Activated naive CD4-positive, alpha-beta T cell treated with anti-CD3 and anti-CD28 coated beads, Interleukin-2, amount 50 U/mL, for 24 hours (primary cell): ENCODE results near the gene SLC22A13.
A peak's percentile ranks its signal among the peaks of the same experiment; 100 is the strongest.

ENCODE experiments used
- H3K27ac Mint-ChIP-seq: one replicate; pipeline ENCODE4 v1.8.0; 2021; ENCODE audit warnings: mild to moderate bottlenecking, mixed read lengths
- H3K27me3 Mint-ChIP-seq: one replicate; pipeline ENCODE4 v1.8.0; 2021; ENCODE audit warnings: mixed read lengths
- H3K36me3 Mint-ChIP-seq: one replicate; pipeline ENCODE4 v1.8.0; 2021; ENCODE audit warnings: mixed read lengths
- H3K4me1 Mint-ChIP-seq: one replicate; pipeline ENCODE4 v1.8.0; 2021; ENCODE audit warnings: mixed read lengths
- H3K4me3 Mint-ChIP-seq: one replicate; pipeline ENCODE4 v1.8.0; 2021; ENCODE audit warnings: mild to moderate bottlenecking, mixed read lengths
- H3K9me3 Mint-ChIP-seq: one replicate; pipeline ENCODE4 v1.8.0; 2021; ENCODE audit warnings: mixed read lengths

The SLC22A13 gene

GRCh38 chr3:38251197-38251596 lies 14.4 kb upstream of the SLC22A13 start:
- Mint-ChIP-seq H3K27me3 (no peaks in the 10 kb centered on the region), H3K27ac (no peak overlapping the region), H3K9me3 (no peaks in the 10 kb centered on the region), H3K4me3 (no peak overlapping the region), H3K4me1 (peaks cover 11% of the 10 kb centered on the region), H3K36me3 (peaks cover 19% of the 10 kb centered on the region)

- Mint-ChIP-seq H3K9me3 (no peaks in the 10 kb centered on the region), H3K4me3 (no peak overlapping the region), H3K27ac (no peak overlapping the region), H3K4me1 (peaks cover 10% of the 10 kb centered on the region), H3K36me3 (peaks cover 15% of the 10 kb centered on the region), H3K27me3 (no peaks in the 10 kb centered on the region)
These were observed 11.9 kb upstream of the SLC22A13 start for GRCh38 chr3:38253704-38254103.

- no peak overlapping the region for H3K27ac Mint-ChIP-seq
- no peaks in the 10 kb centered on the region for H3K9me3 Mint-ChIP-seq
- no peak overlapping the region for H3K4me3 Mint-ChIP-seq
- H3K27me3 Mint-ChIP-seq = no peaks in the 10 kb centered on the region
- H3K36me3 Mint-ChIP-seq = peaks cover 12% of the 10 kb centered on the region
- peaks cover 18% of the 10 kb centered on the region for H3K4me1 Mint-ChIP-seq
These were observed 10.7 kb upstream of the SLC22A13 start for GRCh38 chr3:38254872-38255271.

- Mint-ChIP-seq H3K4me3 (no peak overlapping the region), H3K27ac (no peak overlapping the region), H3K9me3 (no peaks in the 10 kb centered on the region), H3K4me1 (peaks cover 18% of the 10 kb centered on the region), H3K36me3 (peaks cover 15% of the 10 kb centered on the region), H3K27me3 (no peaks in the 10 kb centered on the region)
These were observed 10.0 kb upstream of the SLC22A13 start for GRCh38 chr3:38255627-38256026.

- Mint-ChIP-seq H3K27ac (peak overlapping the region; percentile 14), H3K9me3 (no peaks in the 10 kb centered on the region), H3K27me3 (no peaks in the 10 kb centered on the region), H3K4me1 (peaks cover 18% of the 10 kb centered on the region), H3K4me3 (no peak overlapping the region), H3K36me3 (peaks cover 18% of the 10 kb centered on the region)
These were observed 8.0 kb upstream of the SLC22A13 start for GRCh38 chr3:38257583-38257982.

- H3K4me1 Mint-ChIP-seq = peaks cover 20% of the 10 kb centered on the region
- H3K36me3 Mint-ChIP-seq = peaks cover 12% of the 10 kb centered on the region
These were observed 5.1 kb upstream of the SLC22A13 start for GRCh38 chr3:38260474-38260873.

GRCh38 chr3:38264353-38264771 lies 1.2 kb upstream of the SLC22A13 start:
- Mint-ChIP-seq H3K4me1 (peaks cover 25% of the 10 kb centered on the region), H3K36me3 (peaks cover 7% of the 10 kb centered on the region), H3K9me3 (no peaks in the 10 kb centered on the region), H3K4me3 (no peak overlapping the region), H3K27ac (no peak overlapping the region), H3K27me3 (no peaks in the 10 kb centered on the region)

More at GRCh38 chr3:38260474-38260873, 5.1 kb upstream of the SLC22A13 start:
- no peaks in the 10 kb centered on the region for H3K9me3 Mint-ChIP-seq
- H3K4me3 Mint-ChIP-seq = no peak overlapping the region
- H3K27ac Mint-ChIP-seq = no peak overlapping the region
- no peaks in the 10 kb centered on the region for H3K27me3 Mint-ChIP-seq

GRCh38 chr3:38264779-38265178 lies 833 bp upstream of the SLC22A13 start:
- peaks cover 7% of the 10 kb centered on the region for H3K36me3 Mint-ChIP-seq
- no peaks in the 10 kb centered on the region for H3K27me3 Mint-ChIP-seq
- H3K27ac Mint-ChIP-seq = no peak overlapping the region
- no peaks in the 10 kb centered on the region for H3K9me3 Mint-ChIP-seq
- H3K4me3 Mint-ChIP-seq = no peak overlapping the region
- peaks cover 21% of the 10 kb centered on the region for H3K4me1 Mint-ChIP-seq

- Mint-ChIP-seq H3K36me3 (peaks cover 4% of the 10 kb centered on the region), H3K27ac (no peak overlapping the region), H3K27me3 (no peaks in the 10 kb centered on the region), H3K9me3 (no peaks in the 10 kb centered on the region), H3K4me1 (peaks cover 21% of the 10 kb centered on the region), H3K4me3 (no peak overlapping the region)
These were observed 1.2 kb downstream of the SLC22A13 start for GRCh38 chr3:38266810-38267209.

- H3K4me3 Mint-ChIP-seq = no peak overlapping the region
- H3K27ac Mint-ChIP-seq = no peak overlapping the region
- H3K36me3 Mint-ChIP-seq = peaks cover 3% of the 10 kb centered on the region
- H3K27me3 Mint-ChIP-seq = no peaks in the 10 kb centered on the region
- no peaks in the 10 kb centered on the region for H3K9me3 Mint-ChIP-seq
- peaks cover 21% of the 10 kb centered on the region for H3K4me1 Mint-ChIP-seq
These were observed 2.0 kb downstream of the SLC22A13 start for GRCh38 chr3:38267662-38268061.

- H3K27ac Mint-ChIP-seq = no peak overlapping the region
- H3K4me1 Mint-ChIP-seq = peaks cover 21% of the 10 kb centered on the region
- H3K9me3 Mint-ChIP-seq = no peaks in the 10 kb centered on the region
- no peak overlapping the region for H3K4me3 Mint-ChIP-seq
- peaks cover 3% of the 10 kb centered on the region for H3K36me3 Mint-ChIP-seq
- no peaks in the 10 kb centered on the region for H3K27me3 Mint-ChIP-seq
These were observed 2.5 kb downstream of the SLC22A13 start for GRCh38 chr3:38268087-38268486.

- peaks cover 3% of the 10 kb centered on the region for H3K36me3 Mint-ChIP-seq
- H3K27ac Mint-ChIP-seq = no peak overlapping the region
- H3K9me3 Mint-ChIP-seq = no peaks in the 10 kb centered on the region
- H3K4me3 Mint-ChIP-seq = no peak overlapping the region
- H3K4me1 Mint-ChIP-seq = peaks cover 18% of the 10 kb centered on the region
- H3K27me3 Mint-ChIP-seq = no peaks in the 10 kb centered on the region
These were observed 2.9 kb downstream of the SLC22A13 start for GRCh38 chr3:38268522-38268921.

GRCh38 chr3:38270606-38271005 lies 5.0 kb downstream of the SLC22A13 start:
- Mint-ChIP-seq H3K4me1 (peaks cover 15% of the 10 kb centered on the region), H3K36me3 (peaks cover 6% of the 10 kb centered on the region), H3K9me3 (no peaks in the 10 kb centered on the region)

GRCh38 chr3:38271553-38271952 lies 5.9 kb downstream of the SLC22A13 start:
- H3K27ac Mint-ChIP-seq = no peak overlapping the region
- no peak overlapping the region for H3K4me3 Mint-ChIP-seq
- peaks cover 15% of the 10 kb centered on the region for H3K4me1 Mint-ChIP-seq
- no peaks in the 10 kb centered on the region for H3K27me3 Mint-ChIP-seq
- no peaks in the 10 kb centered on the region for H3K9me3 Mint-ChIP-seq
- peaks cover 6% of the 10 kb centered on the region for H3K36me3 Mint-ChIP-seq

More at GRCh38 chr3:38270606-38271005, 5.0 kb downstream of the SLC22A13 start:
- Mint-ChIP-seq H3K27ac (no peak overlapping the region), H3K4me3 (no peak overlapping the region), H3K27me3 (no peaks in the 10 kb centered on the region)

- H3K27ac Mint-ChIP-seq = no peak overlapping the region
- H3K4me1 Mint-ChIP-seq = no peaks in the 10 kb centered on the region
- no peak overlapping the region for H3K4me3 Mint-ChIP-seq
- no peaks in the 10 kb centered on the region for H3K27me3 Mint-ChIP-seq
- H3K9me3 Mint-ChIP-seq = no peaks in the 10 kb centered on the region
- H3K36me3 Mint-ChIP-seq = peaks cover 6% of the 10 kb centered on the region
These were observed 9.4 kb downstream of the SLC22A13 start for GRCh38 chr3:38274864-38275649.

- Mint-ChIP-seq H3K4me3 (no peak overlapping the region), H3K27me3 (no peaks in the 10 kb centered on the region), H3K36me3 (peaks cover 4% of the 10 kb centered on the region), H3K27ac (no peak overlapping the region), H3K4me1 (no peaks in the 10 kb centered on the region), H3K9me3 (no peaks in the 10 kb centered on the region)
These were observed 10.0 kb downstream of the SLC22A13 start for GRCh38 chr3:38275658-38276057.
